CD14-positive monocyte (primary cell): ENCODE data around the gene SIDT2. TPM values are rescaled to one million over a fixed set of nuclear protein-coding genes. Genes with fewer than 3 reads are reported as not detected.

Experiments
- DNase-seq, 3 donors: peaks; one replicate each; pipeline ENCODE4 v3.0.0-alpha.2; 2011 to 2022
- H2AFZ ChIP-seq: 2 replicates; pipeline ENCODE4 v1.6.0; 2012; ENCODE audit warnings: mild to moderate bottlenecking, low read depth, low read length, inconsistent platforms; ENCODE audit not compliant: insufficient read depth, poor library complexity, severe bottlenecking
- H3K27ac ChIP-seq, 2 donors: 1 replicate in 1 of 2; 2 replicates in 1 of 2; pipeline ENCODE4 v1.5.1; 2012 to 2013; ENCODE audit warnings: low read length in 2 of 2, control low read depth in 1 of 2, inconsistent platforms in 1 of 2, low read depth in 1 of 2, mild to moderate bottlenecking in 1 of 2
- H3K27me3 ChIP-seq, 2 donors: one replicate each; pipeline versions ENCODE4 v1.6.0 to v1.6.1; 2011 to 2013; ENCODE audit warnings: low read length in 2 of 2; ENCODE audit not compliant: control insufficient read depth in 2 of 2, insufficient read depth in 2 of 2
- H3K36me3 ChIP-seq, 2 donors: replicated peaks in 1 of 2; 1 replicate in 1 of 2; 2 replicates in 1 of 2; pipeline versions ENCODE4 v1.5.1 to v1.6.1; 2012 to 2013; ENCODE audit warnings: low read length in 2 of 2, control low read depth in 1 of 2, inconsistent platforms in 1 of 2, mild to moderate bottlenecking in 1 of 2; ENCODE audit not compliant: insufficient read depth in 2 of 2, control insufficient read depth in 1 of 2
- H3K4me1 ChIP-seq, 2 donors: 1 replicate in 1 of 2; 2 replicates in 1 of 2; pipeline versions ENCODE4 v1.5.1 to v1.6.1; 2012 to 2013; ENCODE audit warnings: low read length in 2 of 2, control low read depth in 1 of 2, inconsistent platforms in 1 of 2, mild to moderate bottlenecking in 1 of 2, moderate library complexity in 1 of 2; ENCODE audit not compliant: insufficient read depth in 2 of 2, control insufficient read depth in 1 of 2
- H3K4me2 ChIP-seq: replicated peaks from 2 replicates; pipeline ENCODE3; 2012; ENCODE audit warnings: low read length, moderate library complexity, mild to moderate bottlenecking; ENCODE audit not compliant: poor library complexity, severe bottlenecking; ENCODE audit errors: extremely low read depth
- H3K4me3 ChIP-seq, 3 experiments: fragments of 200-600 bp in 1 of 3; sonication (generic) in 1 of 3; replicated peaks in 1 of 3; 1 replicate in 2 of 3; 2 replicates in 1 of 3; pipeline ENCODE4 v1.5.1; 2011 to 2013; ENCODE audit warnings: low read length in 3 of 3, mild to moderate bottlenecking in 3 of 3, control low read depth in 2 of 3, low read depth in 2 of 3, inconsistent platforms in 1 of 3, moderate library complexity in 1 of 3
- H3K79me2 ChIP-seq: 2 replicates; pipeline ENCODE4 v1.6.0; 2012; ENCODE audit warnings: mild to moderate bottlenecking, control low read depth, inconsistent platforms, low read length, moderate library complexity; ENCODE audit not compliant: insufficient read depth
- H3K9ac ChIP-seq: 2 replicates; pipeline ENCODE4 v1.6.0; 2017; ENCODE audit warnings: low read length, mild to moderate bottlenecking; ENCODE audit not compliant: insufficient read depth, poor library complexity, severe bottlenecking
- H3K9me3 ChIP-seq, 2 donors: replicated peaks in 1 of 2; 1 replicate in 1 of 2; 2 replicates in 1 of 2; pipeline versions ENCODE4 v1.5.1 to v1.6.1; 2012 to 2013; ENCODE audit warnings: low read length in 2 of 2, control low read depth in 1 of 2; ENCODE audit not compliant: control insufficient read depth in 1 of 2, insufficient read depth in 1 of 2
- H4K20me1 ChIP-seq: 2 replicates; pipeline ENCODE4 v1.6.0; 2012; ENCODE audit warnings: mild to moderate bottlenecking, low read length, control low read depth, moderate library complexity; ENCODE audit not compliant: insufficient read depth
- H3K27ac Mint-ChIP-seq, 7 donors: one replicate each; pipeline ENCODE4 v1.8.0; 2020; ENCODE audit warnings: mild to moderate bottlenecking in 7 of 7, mixed read lengths in 7 of 7, moderate library complexity in 6 of 7, inconsistent platforms in 2 of 7
- H3K27me3 Mint-ChIP-seq, 3 donors: one replicate each; pipeline ENCODE4 v1.8.0; 2021 to 2022; ENCODE audit warnings: low read depth in 3 of 3, mild to moderate bottlenecking in 3 of 3, mixed read lengths in 3 of 3, moderate library complexity in 3 of 3, inconsistent platforms in 1 of 3
- H3K36me3 Mint-ChIP-seq, 2 donors: one replicate each; pipeline ENCODE4 v1.8.0; 2020; ENCODE audit warnings: mixed read lengths in 2 of 2, inconsistent platforms in 1 of 2, mild to moderate bottlenecking in 1 of 2
- H3K4me1 Mint-ChIP-seq: one replicate; pipeline ENCODE4 v1.8.0; 2020; ENCODE audit warnings: mild to moderate bottlenecking, mixed read lengths
- H3K4me3 Mint-ChIP-seq, 2 donors: one replicate each; pipeline ENCODE4 v1.8.0; 2020; ENCODE audit warnings: mild to moderate bottlenecking in 2 of 2, mixed read lengths in 2 of 2, moderate library complexity in 1 of 2
- H3K9me3 Mint-ChIP-seq, 7 donors: one replicate each; pipeline ENCODE4 v1.8.0; 2020 to 2022; ENCODE audit warnings: mixed read lengths in 7 of 7, mild to moderate bottlenecking in 6 of 7, moderate library complexity in 6 of 7, inconsistent platforms in 2 of 7
- WGBS: methylation state at CpG from one replicate; pipeline ENCODE4 v1.1.5; 2013; ENCODE audit warnings: missing lambda C conversion rate; ENCODE audit not compliant: insufficient coverage; 5-methylcytosine and 5-hydroxymethylcytosine counted together
- intact Hi-C, 2 donors: fragments of 100-400 bp; cut with micrococcal nuclease; formaldehyde crosslinking; loops; one replicate each; pipeline versions ENCODE4 v1.15.0 to v1.15.1; 2023
- polyA plus RNA-seq, 3 donors: library from polyadenylated mRNA; depleted of rRNA in 1 of 3; unstranded in 2 of 3; stranded (reverse) in 1 of 3; fragments of 300-500 nt in 2 of 3; fragments of >200 nt in 1 of 3; fragmentation: Illumina TruSeq in 2 of 3; gene quantifications; 1 replicate in 2 of 3; 2 replicates in 1 of 3; pipeline ENCODE4 v1.2.3, GENCODE V29; 2012 to 2021
- TF ChIP-seq, protein P1 (sequence below): fragments of 200-600 bp; IDR thresholded peaks from one replicate; pipeline ENCODE4 v1.8.0; 2022; ENCODE audit warnings: antibody characterized with exemption, mild to moderate bottlenecking

Gene SIDT2
- polyA plus RNA-seq, 3 donors: 21.8 to 177 (median 41.8) TPM

DNA sequence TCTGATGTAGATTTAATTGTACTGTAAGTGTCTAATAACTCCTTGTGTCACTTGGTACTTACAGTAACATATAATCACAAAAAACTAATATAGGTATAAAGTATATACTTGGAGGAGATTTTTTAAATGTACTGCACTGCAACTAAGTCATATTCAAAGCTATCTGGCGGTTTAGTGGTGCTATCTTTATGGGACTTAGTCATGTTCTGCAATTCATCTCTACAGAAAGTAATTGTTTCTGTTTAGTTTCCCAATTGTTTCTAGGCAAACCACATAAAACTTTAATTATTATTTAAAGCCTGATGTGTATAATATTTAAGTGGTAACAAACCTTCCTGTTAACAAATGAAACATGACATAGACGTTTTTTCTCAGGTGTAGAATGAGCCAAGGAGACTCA, 26.5 kb upstream of the SIDT2 start:
- peaks cover 42 to 81% of the 10 kb centered on the region in 2 donors for H3K36me3 ChIP-seq
- H3K4me2 ChIP-seq: no peak overlapping the region
- TF ChIP-seq, protein P1, sequence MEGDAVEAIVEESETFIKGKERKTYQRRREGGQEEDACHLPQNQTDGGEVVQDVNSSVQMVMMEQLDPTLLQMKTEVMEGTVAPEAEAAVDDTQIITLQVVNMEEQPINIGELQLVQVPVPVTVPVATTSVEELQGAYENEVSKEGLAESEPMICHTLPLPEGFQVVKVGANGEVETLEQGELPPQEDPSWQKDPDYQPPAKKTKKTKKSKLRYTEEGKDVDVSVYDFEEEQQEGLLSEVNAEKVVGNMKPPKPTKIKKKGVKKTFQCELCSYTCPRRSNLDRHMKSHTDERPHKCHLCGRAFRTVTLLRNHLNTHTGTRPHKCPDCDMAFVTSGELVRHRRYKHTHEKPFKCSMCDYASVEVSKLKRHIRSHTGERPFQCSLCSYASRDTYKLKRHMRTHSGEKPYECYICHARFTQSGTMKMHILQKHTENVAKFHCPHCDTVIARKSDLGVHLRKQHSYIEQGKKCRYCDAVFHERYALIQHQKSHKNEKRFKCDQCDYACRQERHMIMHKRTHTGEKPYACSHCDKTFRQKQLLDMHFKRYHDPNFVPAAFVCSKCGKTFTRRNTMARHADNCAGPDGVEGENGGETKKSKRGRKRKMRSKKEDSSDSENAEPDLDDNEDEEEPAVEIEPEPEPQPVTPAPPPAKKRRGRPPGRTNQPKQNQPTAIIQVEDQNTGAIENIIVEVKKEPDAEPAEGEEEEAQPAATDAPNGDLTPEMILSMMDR: no peak

DNA sequence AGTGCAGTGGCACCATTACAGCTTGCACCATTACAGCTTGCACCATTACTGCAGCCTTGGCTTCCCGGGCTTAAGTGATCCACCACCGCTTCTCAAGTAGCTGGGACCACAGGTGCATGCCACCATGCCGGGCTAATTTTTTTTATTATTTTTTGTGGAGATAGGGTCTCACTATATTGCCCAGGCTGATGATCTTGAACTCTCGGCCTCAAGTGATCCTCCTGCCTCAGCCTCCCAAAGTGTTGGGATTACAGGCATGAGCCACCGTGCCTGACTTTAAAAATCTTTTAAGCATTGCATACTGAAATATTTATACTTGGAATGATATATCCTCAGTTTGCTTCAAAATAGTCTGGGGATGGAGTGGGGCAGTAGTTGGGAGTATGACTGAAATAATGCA, 24.1 kb upstream of the SIDT2 start:
- peaks cover 0 to 2% (median 0%) of the 10 kb centered on the region in 7 donors for H3K9me3 Mint-ChIP-seq
- H3K36me3 ChIP-seq: peaks cover 36 to 91% of the 10 kb centered on the region in 2 donors
- no peak overlapping the region for H3K4me3 Mint-ChIP-seq
- DNase-seq: no peak
- no peak overlapping the region for H3K27ac Mint-ChIP-seq
- no peak overlapping the region for H3K9ac ChIP-seq
- H3K79me2 ChIP-seq: peaks cover 99% of the 10 kb centered on the region
- H3K4me2 ChIP-seq: no peak overlapping the region
- no CpG with 5 or more reads among the region's 5 CpGs for WGBS
- no peak overlapping the region for H3K4me3 ChIP-seq
- no peaks in the 10 kb centered on the region for H3K9me3 ChIP-seq
- H3K4me1 Mint-ChIP-seq: peaks cover 12% of the 10 kb centered on the region
- no peaks in the 10 kb centered on the region for H3K27me3 Mint-ChIP-seq
- peaks cover 100% of the 10 kb centered on the region for H4K20me1 ChIP-seq
- intact Hi-C loops: no loop called here
- H3K27ac ChIP-seq: no peak overlapping the region
- no peak overlapping the region for H2AFZ ChIP-seq
- no peaks in the 10 kb centered on the region for H3K27me3 ChIP-seq
- H3K36me3 Mint-ChIP-seq: peaks cover 39 to 77% of the 10 kb centered on the region in 2 donors
- no peaks in the 10 kb centered on the region for H3K4me1 ChIP-seq
- TF ChIP-seq, protein P1: no peak

More for the DNA sequence above, 26.5 kb upstream of the SIDT2 start:
- H3K27me3 Mint-ChIP-seq: no peaks in the 10 kb centered on the region
- no peak for DNase-seq
- H3K9ac ChIP-seq: no peak overlapping the region
- intact Hi-C loops: no loop called here
- H4K20me1 ChIP-seq: peaks cover 100% of the 10 kb centered on the region
- no peaks in the 10 kb centered on the region for H3K9me3 ChIP-seq
- H3K4me3 ChIP-seq: no peak overlapping the region
- peak overlapping the region in 1 of 7 donors; percentile 50 for H3K27ac Mint-ChIP-seq
- no peak overlapping the region for H3K4me3 Mint-ChIP-seq
- peaks cover 22% of the 10 kb centered on the region for H3K4me1 Mint-ChIP-seq
- peaks cover 35 to 77% of the 10 kb centered on the region in 2 donors for H3K36me3 Mint-ChIP-seq
- no CpG with 5 or more reads among the region's 2 CpGs for WGBS
- H3K27me3 ChIP-seq: no peaks in the 10 kb centered on the region
- H3K4me1 ChIP-seq: peaks cover 0 to 4% of the 10 kb centered on the region in 2 donors
- H3K9me3 Mint-ChIP-seq: peaks cover 0 to 2% (median 0%) of the 10 kb centered on the region in 7 donors
- H3K79me2 ChIP-seq: peaks cover 99% of the 10 kb centered on the region
- H2AFZ ChIP-seq: no peak overlapping the region
- H3K27ac ChIP-seq: no peak overlapping the region
